Neural cell (in vitro differentiated cells): Measurements from ENCODE around the gene RAB27B.

ENCODE experiments used
- EP300 ChIP-seq: fragments of 450-650 bp; conservative IDR thresholded peaks from 2 replicates; pipeline ENCODE4 v1.6.1; 2014; ENCODE audit warnings: antibody characterized with exemption, mild to moderate bottlenecking, moderate library complexity; ENCODE audit not compliant: poor library complexity, severe bottlenecking
- EZH2 ChIP-seq: fragments of 200-600, 300-800 bp; shearing (Covaris generic), sonication (generic); IDR thresholded peaks from 2 replicates; pipeline ENCODE4 v1.6.1; 2014; ENCODE audit warnings: antibody characterized with exemption, low read length, borderline replicate concordance, mild to moderate bottlenecking; ENCODE audit not compliant: insufficient read depth, poor library complexity, severe bottlenecking
- POLR2AphosphoS5 ChIP-seq: IDR thresholded peaks from 2 replicates; pipeline ENCODE4 v1.6.1; 2012
- REST ChIP-seq: IDR thresholded peaks from 2 replicates; pipeline ENCODE4 v1.6.1; 2012; ENCODE audit warnings: borderline replicate concordance
- TF ChIP-seq, protein P1 (sequence below): fragments of 450-650 bp; IDR thresholded peaks from 2 replicates; pipeline ENCODE4 v1.5.1; 2014; ENCODE audit warnings: antibody characterized with exemption, mild to moderate bottlenecking, moderate library complexity; ENCODE audit not compliant: poor library complexity, severe bottlenecking

- TF ChIP-seq, protein P1, sequence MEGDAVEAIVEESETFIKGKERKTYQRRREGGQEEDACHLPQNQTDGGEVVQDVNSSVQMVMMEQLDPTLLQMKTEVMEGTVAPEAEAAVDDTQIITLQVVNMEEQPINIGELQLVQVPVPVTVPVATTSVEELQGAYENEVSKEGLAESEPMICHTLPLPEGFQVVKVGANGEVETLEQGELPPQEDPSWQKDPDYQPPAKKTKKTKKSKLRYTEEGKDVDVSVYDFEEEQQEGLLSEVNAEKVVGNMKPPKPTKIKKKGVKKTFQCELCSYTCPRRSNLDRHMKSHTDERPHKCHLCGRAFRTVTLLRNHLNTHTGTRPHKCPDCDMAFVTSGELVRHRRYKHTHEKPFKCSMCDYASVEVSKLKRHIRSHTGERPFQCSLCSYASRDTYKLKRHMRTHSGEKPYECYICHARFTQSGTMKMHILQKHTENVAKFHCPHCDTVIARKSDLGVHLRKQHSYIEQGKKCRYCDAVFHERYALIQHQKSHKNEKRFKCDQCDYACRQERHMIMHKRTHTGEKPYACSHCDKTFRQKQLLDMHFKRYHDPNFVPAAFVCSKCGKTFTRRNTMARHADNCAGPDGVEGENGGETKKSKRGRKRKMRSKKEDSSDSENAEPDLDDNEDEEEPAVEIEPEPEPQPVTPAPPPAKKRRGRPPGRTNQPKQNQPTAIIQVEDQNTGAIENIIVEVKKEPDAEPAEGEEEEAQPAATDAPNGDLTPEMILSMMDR: no peak
- TF ChIP-seq POLR2AphosphoS5: no peak
- TF ChIP-seq EP300: no peak
- TF ChIP-seq EZH2: no peak
- no peak for TF ChIP-seq REST
Measured at GRCh38 chr18:54883816-54884604, 55.7 kb downstream of the RAB27B start.
